Activated CD8-positive, alpha-beta T cell treated with anti-CD3 and anti-CD28 coated beads for 36 hours (primary cell): Measurements from ENCODE around the gene PRPF8. TPM values are rescaled to one million over a fixed set of nuclear protein-coding genes. Genes with fewer than 3 reads are reported as not detected.
"Not testable (repeated sequence)": the region's sequence is repeated elsewhere in the genome, so short reads cannot be mapped to it uniquely, and the experiment has no call there.

Experiments used
- ATAC-seq: fragments of 200-7000 bp; cut with Tn5 transposase; one replicate; pipeline ENCODE4 v1.10.0; 2021; ENCODE audit warnings: mild to moderate bottlenecking, moderate library complexity
- CTCF ChIA-PET: fragments of 350-600 bp; sonication (Branson Sonifier 250); formaldehyde crosslinking; loops from one replicate; lab custom pipeline; 2021; ENCODE audit warnings: antibody characterized with exemption; lab: Charles Lee
- POLR2A ChIA-PET: fragments of 350-600 bp; sonication (Branson Sonifier 250); formaldehyde crosslinking; loops from one replicate; lab custom pipeline; 2021; ENCODE audit warnings: antibody characterized with exemption; lab: Charles Lee
- DNase-seq: peaks from one replicate; pipeline ENCODE4 v3.0.0-alpha.2; 2020
- H3K27ac Mint-ChIP-seq: one replicate; pipeline ENCODE4 v1.8.0; 2021; ENCODE audit warnings: mild to moderate bottlenecking, mixed read lengths
- H3K27me3 Mint-ChIP-seq: one replicate; pipeline ENCODE4 v1.8.0; 2021; ENCODE audit warnings: mixed read lengths
- H3K36me3 Mint-ChIP-seq: one replicate; pipeline ENCODE4 v1.8.0; 2021; ENCODE audit warnings: low read depth, mixed read lengths
- H3K4me1 Mint-ChIP-seq: one replicate; pipeline ENCODE4 v1.8.0; 2021; ENCODE audit warnings: low read depth, mixed read lengths
- H3K4me3 Mint-ChIP-seq: one replicate; pipeline ENCODE4 v1.8.0; 2021; ENCODE audit warnings: mild to moderate bottlenecking, moderate library complexity, mixed read lengths
- H3K9me3 Mint-ChIP-seq: one replicate; pipeline ENCODE4 v1.8.0; 2021; ENCODE audit warnings: mixed read lengths
- CTCF ChIP-seq: fragments of 200-600 bp; IDR thresholded peaks from one replicate; pipeline ENCODE4 v1.8.0; 2022; ENCODE audit warnings: antibody characterized with exemption, mild to moderate bottlenecking
- intact Hi-C: fragments of 100-400 bp; cut with micrococcal nuclease; formaldehyde crosslinking; loops from one replicate; pipeline ENCODE4 v1.10.0; 2022
- total RNA-seq, 2 experiments: library from RNA; stranded (reverse); gene quantifications; one replicate each; pipeline ENCODE4 v1.2.3, GENCODE V29; 2021

Gene PRPF8
- total RNA-seq, 2 experiments from 2014 or later: 370 to 428 TPM

- Mint-ChIP-seq H3K36me3 (peaks cover 57% of the 10 kb centered on the region), H3K9me3 (no peaks in the 10 kb centered on the region), H3K27ac (no peak overlapping the region), H3K27me3 (no peaks in the 10 kb centered on the region), H3K4me3 (no peak overlapping the region), H3K4me1 (peaks cover 12% of the 10 kb centered on the region)
- ATAC-seq: no peak
- intact Hi-C loops: no loop called here
- no peak for DNase-seq
- ChIA-PET CTCF (no interaction called here), POLR2A (interaction anchor here (1.8 kb wide), 1 partner anchor 13 kb away, joined by 5 read pairs; no protein-coding TSS in a partner anchor)
- TF ChIP-seq CTCF: no peak
Measured at GRCh38 chr17:1653735-1654134, 30.9 kb downstream of the PRPF8 start.

GRCh38 chr17:1652794-1653193 lies 31.9 kb downstream of the PRPF8 start:
- Mint-ChIP-seq H3K36me3 (peaks cover 48% of the 10 kb centered on the region), H3K4me1 (peaks cover 12% of the 10 kb centered on the region)
- H3K27me3 Mint-ChIP-seq, ATAC-seq, intact Hi-C loops, DNase-seq, H3K9me3 Mint-ChIP-seq, H3K4me3 Mint-ChIP-seq, H3K27ac Mint-ChIP-seq: not testable (repeated sequence)
- ChIA-PET POLR2A (interaction anchor here (1.3 to 2.1 kb wide), 3 partner anchors 12 to 16 kb away, joined by 3 to 9 read pairs (median 5); no protein-coding TSS in a partner anchor), CTCF (interaction anchor here (1.5 to 2.5 kb wide), 3 partner anchors 14 to 68 kb away, joined by 5 to 8 read pairs (median 8); no protein-coding TSS in a partner anchor)

- H3K4me1 Mint-ChIP-seq: peaks cover 15% of the 10 kb centered on the region
- peaks cover 40% of the 10 kb centered on the region for H3K36me3 Mint-ChIP-seq
- no peaks in the 10 kb centered on the region for H3K27me3 Mint-ChIP-seq
- CTCF ChIA-PET: interaction anchor here (0.9 to 2.5 kb wide), 5 partner anchors 15 to 77 kb away, joined by 3 to 8 read pairs (median 5); no protein-coding TSS in a partner anchor
- H3K27ac Mint-ChIP-seq: peak overlapping the region; percentile 8
- TF ChIP-seq CTCF: no peak
- ATAC-seq (no peak), DNase-seq (no peak)
- intact Hi-C loops: no loop called here
- no peaks in the 10 kb centered on the region for H3K9me3 Mint-ChIP-seq
- H3K4me3 Mint-ChIP-seq: no peak overlapping the region
- POLR2A ChIA-PET: interaction anchor here (0.7 to 2.1 kb wide), 5 partner anchors 10 to 194 kb away, joined by 3 to 9 read pairs (median 5); partner anchors contain the start of gene PITPNA
Measured at GRCh38 chr17:1651559-1651844, 33.2 kb downstream of the PRPF8 start.

GRCh38 chr17:1650731-1651558 lies 33.7 kb downstream of the PRPF8 start:
- TF ChIP-seq CTCF: no peak
- ATAC-seq (no peak), DNase-seq (no peak)
- H3K4me3 Mint-ChIP-seq: no peak overlapping the region
- no peaks in the 10 kb centered on the region for H3K27me3 Mint-ChIP-seq
- intact Hi-C loops: no loop called here
- H3K4me1 Mint-ChIP-seq: peaks cover 18% of the 10 kb centered on the region
- POLR2A ChIA-PET: interaction anchor here (0.9 to 2.6 kb wide), 9 partner anchors 10 to 179 kb away, joined by 3 to 9 read pairs (median 5); partner anchors contain the start of gene PITPNA
- H3K36me3 Mint-ChIP-seq: peaks cover 36% of the 10 kb centered on the region
- no peaks in the 10 kb centered on the region for H3K9me3 Mint-ChIP-seq
- CTCF ChIA-PET: interaction anchor here (1.5 to 3.8 kb wide), 5 partner anchors 8 to 76 kb away, joined by 3 to 20 read pairs (median 8); partner anchors contain the start of gene SLC43A2
- no peak overlapping the region for H3K27ac Mint-ChIP-seq

- DNase-seq: no peak
Measured at GRCh38 chr17:1649844-1650501, 34.7 kb downstream of the PRPF8 start, which contains the start of gene RILP. RILP (minus strand) TSS chr17:1649866; CDS start chr17:1649804, 62 bp downstream.

More at GRCh38 chr17:1649844-1650501, 34.7 kb downstream of the PRPF8 start, which contains the start of gene RILP:
- intact Hi-C loops: no loop called here
- H3K9me3 Mint-ChIP-seq: no peaks in the 10 kb centered on the region
- ATAC-seq: peak; percentile 2
- H3K4me1 Mint-ChIP-seq: peaks cover 27% of the 10 kb centered on the region
- H3K4me3 Mint-ChIP-seq: peak within 1 kb of the TSS; percentile 63
- H3K27ac Mint-ChIP-seq: peak within 1 kb of the TSS; percentile 76
- ChIA-PET CTCF (interaction anchor here (0.9 to 3.8 kb wide), 22 partner anchors 9 to 215 kb away, joined by 3 to 20 read pairs (median 4); partner anchors contain the start of genes INPP5K, MYO1C, SERPINF1 and SLC43A2), POLR2A (interaction anchor here (0.9 to 2.6 kb wide), 13 partner anchors 11 to 180 kb away, joined by 3 to 10 read pairs (median 5); no protein-coding TSS in a partner anchor)
- H3K36me3 Mint-ChIP-seq: peaks cover 32% of the 10 kb centered on the region
- no peaks in the 10 kb centered on the region for H3K27me3 Mint-ChIP-seq
- no peak for TF ChIP-seq CTCF
